DMS53 treated with DMSO at 0.1 percent for 48 hours (cell line): ENCODE results near the gene C2orf80.
"Not testable (repeated sequence)": the region's sequence is repeated elsewhere in the genome, so short reads cannot be mapped to it uniquely, and the experiment has no call there.

Experiments
- DNase-seq: peaks from one replicate; lab custom pipeline; 2025; ENCODE audit not compliant: unreplicated experiment; lab: John Stamatoyannopoulos, UW

The C2orf80 gene

DNA sequence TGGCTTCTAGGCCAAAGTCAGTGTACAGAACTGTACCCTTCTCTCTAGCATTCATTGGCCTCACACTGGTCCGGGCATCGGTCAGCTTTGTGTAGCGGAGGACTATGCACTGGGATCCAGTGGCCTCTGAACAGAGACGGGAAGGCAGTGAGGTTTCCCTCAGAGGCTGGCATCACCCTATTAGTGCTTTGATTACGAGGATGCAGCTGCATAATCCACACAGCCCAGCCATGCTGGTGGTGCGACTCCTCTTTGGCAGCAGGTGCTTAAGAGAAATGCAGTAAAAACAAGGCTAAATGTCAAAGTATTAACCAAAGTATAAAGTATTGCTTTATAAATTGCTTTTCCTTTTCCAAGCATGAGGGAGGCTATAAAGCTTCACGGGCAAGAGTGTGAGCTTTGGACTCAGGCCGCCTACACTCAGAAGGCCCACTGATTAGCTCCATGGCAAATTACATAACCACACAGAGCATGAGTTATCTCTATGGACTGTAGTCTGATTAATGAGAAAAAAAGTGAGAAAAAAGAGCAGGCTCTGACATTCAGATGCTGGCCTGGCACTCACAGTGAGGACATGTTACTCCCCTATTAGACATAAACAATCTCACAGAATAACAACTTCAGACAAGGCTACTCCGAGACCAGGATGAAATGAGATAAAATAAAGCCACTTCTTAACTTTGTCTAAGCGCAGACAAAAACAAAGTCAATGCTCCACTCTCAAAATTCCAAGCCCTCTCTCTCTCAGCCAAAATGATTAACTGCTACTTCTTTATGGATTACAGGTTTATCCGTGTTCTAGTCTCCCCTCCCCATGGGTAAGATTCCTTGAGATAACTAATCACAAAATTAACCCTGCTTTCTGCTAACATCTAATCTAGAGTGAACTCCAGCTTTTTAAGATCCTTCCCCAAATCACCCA, 53.8 kb downstream of the C2orf80 start:
- DNase-seq: no peak

DNA sequence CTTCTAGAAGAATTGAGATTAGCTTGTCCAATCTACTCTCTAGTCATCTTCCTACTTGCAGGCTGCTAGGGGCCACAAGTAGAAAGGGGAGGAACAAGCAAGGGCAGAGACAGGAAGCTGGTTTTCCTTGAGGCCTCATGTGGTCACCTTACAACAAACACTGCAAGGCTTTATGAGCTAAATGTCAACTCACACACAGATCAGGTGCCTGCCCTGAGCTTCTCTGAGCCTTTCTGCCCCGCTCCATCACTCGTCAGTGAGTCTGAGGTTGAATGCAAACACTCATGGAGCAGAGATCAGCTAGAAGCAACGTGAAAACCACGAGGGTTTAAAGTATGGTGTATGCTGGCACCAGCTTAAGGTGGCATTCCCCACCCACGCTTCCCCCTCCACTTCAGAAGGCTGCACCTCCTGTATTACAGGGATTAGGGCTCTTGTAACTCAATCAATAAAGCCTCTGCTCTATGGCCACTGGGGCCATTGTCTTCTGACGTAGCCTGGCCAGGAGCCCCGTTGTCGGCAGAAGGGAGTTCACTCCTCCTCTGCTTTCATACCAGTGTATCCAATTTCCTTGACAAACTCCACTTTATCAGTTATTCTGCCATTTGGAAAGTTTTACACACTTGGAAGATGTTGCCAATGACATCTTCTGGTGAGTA, 54.8 kb downstream of the C2orf80 start:
- no peak for DNase-seq

- no peak for DNase-seq
Observed at GRCh38 chr2:208130712-208131110, 59.1 kb downstream of the C2orf80 start.

GRCh38 chr2:208129744-208130711, 59.8 kb downstream of the C2orf80 start, which contains the start of gene CRYGC:
TSS of gene CRYGC (minus strand) at chr2:208129828. CDS start at chr2:208129792, 36 bp downstream.
- DNase-seq: no peak

GRCh38 chr2:208128136-208128535, 61.7 kb downstream of the C2orf80 start:
- DNase-seq: no peak

DNA sequence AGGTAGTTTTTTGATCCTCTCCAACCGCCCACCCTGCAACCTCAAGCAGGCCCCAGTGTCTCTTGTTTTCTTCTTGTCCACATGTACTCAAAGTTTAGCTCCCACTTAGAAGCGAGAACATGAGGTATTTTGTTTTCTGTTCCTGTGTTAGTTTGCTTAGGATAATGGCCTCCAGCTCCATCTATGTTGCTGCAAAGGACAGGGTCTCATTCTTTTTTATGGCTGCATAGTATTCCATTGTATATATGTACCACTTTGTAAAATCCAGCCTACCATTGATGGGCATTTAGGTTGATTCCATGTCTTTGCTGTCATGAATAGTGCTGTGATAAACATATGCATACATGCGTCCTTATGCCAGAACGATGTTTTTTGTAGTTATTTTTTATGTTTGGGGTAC, 62.7 kb downstream of the C2orf80 start:
- DNase-seq: no peak

DNA sequence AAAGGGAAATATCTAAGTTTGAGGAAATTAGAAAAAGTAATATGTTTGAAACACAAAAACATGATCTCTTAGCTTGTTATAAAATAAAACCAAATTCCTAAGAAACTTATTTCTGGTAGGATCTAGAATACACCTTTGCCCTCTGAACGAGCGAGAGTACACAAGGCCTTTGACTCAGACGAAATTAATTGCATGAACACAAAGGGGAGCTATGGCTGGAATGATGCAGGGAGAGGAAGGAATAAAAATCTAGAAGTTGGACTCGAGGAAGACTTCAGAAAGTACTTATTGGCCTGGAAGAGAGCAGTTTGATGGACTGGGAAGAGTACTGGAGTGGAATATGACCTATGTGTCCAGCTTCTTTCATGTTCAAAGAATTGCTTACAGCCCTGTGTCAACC, 64.6 kb downstream of the C2orf80 start:
- DNase-seq: no peak

GRCh38 chr2:208124013-208124715, 65.7 kb downstream of the C2orf80 start, which contains the start of gene CRYGD:
TSS of gene CRYGD (minus strand) at chr2:208124524. CDS start at chr2:208124473, 51 bp downstream.
- not testable (repeated sequence) for DNase-seq

GRCh38 chr2:208122248-208122647, 67.6 kb downstream of the C2orf80 start:
- DNase-seq: no peak

DNA sequence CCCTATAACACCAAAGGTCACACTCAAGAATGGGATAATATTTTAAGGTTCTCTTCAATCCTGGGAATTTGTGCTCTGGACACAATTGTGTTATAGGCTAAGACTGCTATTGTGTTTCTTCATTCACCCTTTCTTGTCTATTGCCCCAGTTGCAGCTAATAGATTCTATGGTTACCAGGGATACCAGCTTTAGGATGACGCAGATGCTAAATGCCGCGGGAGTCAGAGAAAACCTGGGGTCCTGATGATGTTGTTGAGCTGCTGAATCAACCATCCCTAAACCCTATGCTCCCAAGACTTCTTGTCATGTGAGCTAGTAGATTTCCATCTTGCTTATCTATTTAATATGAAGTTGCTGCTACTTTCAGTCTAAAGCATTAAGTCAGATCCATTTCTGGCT, 70.9 kb downstream of the C2orf80 start:
- DNase-seq: no peak

- DNase-seq: not testable (repeated sequence)
Observed at GRCh38 chr2:208117390-208117789, 72.4 kb downstream of the C2orf80 start.
